ENCODE measurements around the gene ANKRD44. TPM values are rescaled to one million over a fixed set of nuclear protein-coding genes. Genes with fewer than 3 reads are reported as not detected.

The ANKRD44 gene
- total and polyA plus RNA-seq, 4 donors: 25.9 to 63.5 (median 31.5) TPM

GRCh38 chr2:197138506-197138905, 172.1 kb downstream of the ANKRD44 start:
- WGBS (ENCODE audit: insufficient coverage): no CpG with 5 or more reads among the region's 3 CpGs
- no peaks in the 10 kb centered on the region for H3K27me3 ChIP-seq (ENCODE audit: control insufficient read depth, insufficient read depth, low read length)
- DNase-seq (ENCODE audit: low read depth in 4 of 6, low spot score in 6 of 6): peak in 1 of 6 donors; percentile 76
- no peak overlapping the region for H3K4me3 ChIP-seq (ENCODE audit: low read depth, low read length)
- H3K9me3 ChIP-seq (ENCODE audit: control insufficient read depth, insufficient read depth, low read length): no peaks in the 10 kb centered on the region
- H3K27ac ChIP-seq (ENCODE audit: low read depth, low read length): no peak overlapping the region
- no peaks in the 10 kb centered on the region for H3K4me1 ChIP-seq (ENCODE audit: control insufficient read depth, insufficient read depth, low read length)
- peaks cover 3% of the 10 kb centered on the region for H3K36me3 ChIP-seq (ENCODE audit: control insufficient read depth, insufficient read depth, low read length)

- H3K27ac ChIP-seq (ENCODE audit: low read depth, low read length): no peak overlapping the region
- no peak for DNase-seq (ENCODE audit: low read depth in 4 of 6, low spot score in 6 of 6)
- WGBS (ENCODE audit: insufficient coverage): 86% methylated on average over 1 of the region's 3 CpGs
These were observed 172.6 kb downstream of the ANKRD44 start for GRCh38 chr2:197137826-197138477.

GRCh38 chr2:197137231-197137630, 173.3 kb downstream of the ANKRD44 start:
- no peak overlapping the region for H3K4me3 ChIP-seq (ENCODE audit: low read depth, low read length)
- 95% methylated on average over 2 of the region's 4 CpGs for WGBS (ENCODE audit: insufficient coverage)
- H3K9me3 ChIP-seq (ENCODE audit: control insufficient read depth, insufficient read depth, low read length): no peaks in the 10 kb centered on the region
- peaks cover 3% of the 10 kb centered on the region for H3K36me3 ChIP-seq (ENCODE audit: control insufficient read depth, insufficient read depth, low read length)
- DNase-seq (ENCODE audit: low read depth in 4 of 6, low spot score in 6 of 6): no peak
- no peak overlapping the region for H3K27ac ChIP-seq (ENCODE audit: low read depth, low read length)
- H3K4me1 ChIP-seq (ENCODE audit: control insufficient read depth, insufficient read depth, low read length): no peaks in the 10 kb centered on the region
- H3K27me3 ChIP-seq (ENCODE audit: control insufficient read depth, insufficient read depth, low read length): no peaks in the 10 kb centered on the region

More at GRCh38 chr2:197137826-197138477, 172.6 kb downstream of the ANKRD44 start:
- no peaks in the 10 kb centered on the region for H3K27me3 ChIP-seq (ENCODE audit: control insufficient read depth, insufficient read depth, low read length)
- peaks cover 3% of the 10 kb centered on the region for H3K36me3 ChIP-seq (ENCODE audit: control insufficient read depth, insufficient read depth, low read length)
- no peaks in the 10 kb centered on the region for H3K4me1 ChIP-seq (ENCODE audit: control insufficient read depth, insufficient read depth, low read length)
- H3K9me3 ChIP-seq (ENCODE audit: control insufficient read depth, insufficient read depth, low read length): no peaks in the 10 kb centered on the region
- no peak overlapping the region for H3K4me3 ChIP-seq (ENCODE audit: low read depth, low read length)

GRCh38 chr2:197136452-197136851, 174.1 kb downstream of the ANKRD44 start:
- 61% methylated on average over 2 of the region's 5 CpGs for WGBS (ENCODE audit: insufficient coverage)
- no peak overlapping the region for H3K27ac ChIP-seq (ENCODE audit: low read depth, low read length)
- H3K36me3 ChIP-seq (ENCODE audit: control insufficient read depth, insufficient read depth, low read length): peaks cover 3% of the 10 kb centered on the region
- no peak for DNase-seq (ENCODE audit: low read depth in 4 of 6, low spot score in 6 of 6)
- no peaks in the 10 kb centered on the region for H3K27me3 ChIP-seq (ENCODE audit: control insufficient read depth, insufficient read depth, low read length)
- H3K4me3 ChIP-seq (ENCODE audit: low read depth, low read length): no peak overlapping the region
- H3K9me3 ChIP-seq (ENCODE audit: control insufficient read depth, insufficient read depth, low read length): no peaks in the 10 kb centered on the region
- H3K4me1 ChIP-seq (ENCODE audit: control insufficient read depth, insufficient read depth, low read length): peaks cover 2% of the 10 kb centered on the region

- H3K9me3 ChIP-seq (ENCODE audit: control insufficient read depth, insufficient read depth, low read length): no peaks in the 10 kb centered on the region
- H3K4me3 ChIP-seq (ENCODE audit: low read depth, low read length): no peak overlapping the region
- H3K36me3 ChIP-seq (ENCODE audit: control insufficient read depth, insufficient read depth, low read length): peaks cover 3% of the 10 kb centered on the region
- H3K4me1 ChIP-seq (ENCODE audit: control insufficient read depth, insufficient read depth, low read length): peaks cover 7% of the 10 kb centered on the region
- WGBS (ENCODE audit: insufficient coverage): 94% methylated on average over 1 of the region's 1 CpG
- H3K27me3 ChIP-seq (ENCODE audit: control insufficient read depth, insufficient read depth, low read length): no peaks in the 10 kb centered on the region
- no peak for DNase-seq (ENCODE audit: low read depth in 4 of 6, low spot score in 6 of 6)
- H3K27ac ChIP-seq (ENCODE audit: low read depth, low read length): no peak overlapping the region
These were observed 174.8 kb downstream of the ANKRD44 start for GRCh38 chr2:197135806-197136205.

GRCh38 chr2:197134206-197134605, 176.4 kb downstream of the ANKRD44 start:
- H3K4me1 ChIP-seq (ENCODE audit: control insufficient read depth, insufficient read depth, low read length): peaks cover 7% of the 10 kb centered on the region
- DNase-seq (ENCODE audit: low read depth in 4 of 6, low spot score in 6 of 6): no peak
- H3K27ac ChIP-seq (ENCODE audit: low read depth, low read length): no peak overlapping the region
- whole genome bisulfite sequencing (ENCODE audit: insufficient coverage): no CpG with 5 or more reads among the region's 2 CpGs
- no peaks in the 10 kb centered on the region for H3K27me3 ChIP-seq (ENCODE audit: control insufficient read depth, insufficient read depth, low read length)
- no peaks in the 10 kb centered on the region for H3K9me3 ChIP-seq (ENCODE audit: control insufficient read depth, insufficient read depth, low read length)
- H3K36me3 ChIP-seq (ENCODE audit: control insufficient read depth, insufficient read depth, low read length): peaks cover 3% of the 10 kb centered on the region
- H3K4me3 ChIP-seq (ENCODE audit: low read depth, low read length): no peak overlapping the region

GRCh38 chr2:197131558-197131855, 179.1 kb downstream of the ANKRD44 start:
- H3K27ac ChIP-seq (ENCODE audit: low read depth, low read length): no peak overlapping the region
- peaks cover 7% of the 10 kb centered on the region for H3K4me1 ChIP-seq (ENCODE audit: control insufficient read depth, insufficient read depth, low read length)
- H3K27me3 ChIP-seq (ENCODE audit: control insufficient read depth, insufficient read depth, low read length): no peaks in the 10 kb centered on the region
- H3K36me3 ChIP-seq (ENCODE audit: control insufficient read depth, insufficient read depth, low read length): peaks cover 3% of the 10 kb centered on the region
- DNase-seq (ENCODE audit: low read depth in 4 of 6, low spot score in 6 of 6): no peak
- 96% methylated on average over 2 of the region's 4 CpGs for WGBS (ENCODE audit: insufficient coverage)
- no peak overlapping the region for H3K4me3 ChIP-seq (ENCODE audit: low read depth, low read length)
- H3K9me3 ChIP-seq (ENCODE audit: control insufficient read depth, insufficient read depth, low read length): no peaks in the 10 kb centered on the region

- 80% methylated on average over 1 of the region's 6 CpGs for WGBS (ENCODE audit: insufficient coverage)
- H3K36me3 ChIP-seq (ENCODE audit: control insufficient read depth, insufficient read depth, low read length): peaks cover 3% of the 10 kb centered on the region
- no peaks in the 10 kb centered on the region for H3K9me3 ChIP-seq (ENCODE audit: control insufficient read depth, insufficient read depth, low read length)
- H3K27ac ChIP-seq (ENCODE audit: low read depth, low read length): no peak overlapping the region
- H3K4me1 ChIP-seq (ENCODE audit: control insufficient read depth, insufficient read depth, low read length): peaks cover 10% of the 10 kb centered on the region
- no peak overlapping the region for H3K4me3 ChIP-seq (ENCODE audit: low read depth, low read length)
- H3K27me3 ChIP-seq (ENCODE audit: control insufficient read depth, insufficient read depth, low read length): no peaks in the 10 kb centered on the region
- no peak for DNase-seq (ENCODE audit: low read depth in 4 of 6, low spot score in 6 of 6)
These were observed 180.3 kb downstream of the ANKRD44 start for GRCh38 chr2:197130318-197130717.

- no peaks in the 10 kb centered on the region for H3K9me3 ChIP-seq (ENCODE audit: control insufficient read depth, insufficient read depth, low read length)
- no peak overlapping the region for H3K27ac ChIP-seq (ENCODE audit: low read depth, low read length)
- peaks cover 3% of the 10 kb centered on the region for H3K36me3 ChIP-seq (ENCODE audit: control insufficient read depth, insufficient read depth, low read length)
- peaks cover 10% of the 10 kb centered on the region for H3K4me1 ChIP-seq (ENCODE audit: control insufficient read depth, insufficient read depth, low read length)
- WGBS (ENCODE audit: insufficient coverage): 100% methylated on average over 2 of the region's 5 CpGs
- no peak for DNase-seq (ENCODE audit: low read depth in 4 of 6, low spot score in 6 of 6)
- no peak overlapping the region for H3K4me3 ChIP-seq (ENCODE audit: low read depth, low read length)
- no peaks in the 10 kb centered on the region for H3K27me3 ChIP-seq (ENCODE audit: control insufficient read depth, insufficient read depth, low read length)
These were observed 181.7 kb downstream of the ANKRD44 start for GRCh38 chr2:197128897-197129296.

GRCh38 chr2:197128126-197128525, 182.5 kb downstream of the ANKRD44 start:
- Histone ChIP-seq H3K4me1 (ENCODE audit: control insufficient read depth, insufficient read depth, low read length) (peaks cover 10% of the 10 kb centered on the region), H3K9me3 (ENCODE audit: control insufficient read depth, insufficient read depth, low read length) (no peaks in the 10 kb centered on the region), H3K27me3 (ENCODE audit: control insufficient read depth, insufficient read depth, low read length) (no peaks in the 10 kb centered on the region), H3K36me3 (ENCODE audit: control insufficient read depth, insufficient read depth, low read length) (peaks cover 3% of the 10 kb centered on the region), H3K27ac (ENCODE audit: low read depth, low read length) (no peak overlapping the region), H3K4me3 (ENCODE audit: low read depth, low read length) (no peak overlapping the region)
- DNase-seq (ENCODE audit: low read depth in 4 of 6, low spot score in 6 of 6): no peak
- no CpG with 5 or more reads among the region's 1 CpG for WGBS (ENCODE audit: insufficient coverage)

All from spinal cord (tissue), 10 donors.